DMS79 treated with DMSO at 0.1 percent for 48 hours (cell line): ENCODE results near the gene ARHGAP44.

Experiments used
- DNase-seq: peaks from one replicate; lab custom pipeline; 2025; lab: John Stamatoyannopoulos, UW

Gene ARHGAP44

DNA sequence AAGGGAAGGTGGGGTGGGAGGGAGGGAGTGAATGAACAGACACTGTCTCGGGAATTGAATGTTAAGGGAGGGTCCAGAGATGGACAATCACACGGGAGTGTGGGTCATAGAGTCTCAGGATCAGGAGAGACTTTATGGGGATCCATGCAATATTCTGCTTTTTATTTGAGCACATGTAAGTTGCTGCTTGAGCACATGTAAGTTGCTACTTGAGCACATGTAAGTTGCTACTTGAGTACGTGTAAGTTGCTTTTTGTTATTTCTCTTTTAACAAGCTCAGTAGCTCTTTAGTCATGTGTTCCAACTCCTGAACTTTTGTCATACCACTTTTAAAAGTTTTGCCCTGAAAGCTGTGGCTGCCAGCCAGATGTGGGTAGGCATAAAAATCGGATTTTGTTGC, 110.3 kb downstream of the ARHGAP44 start:
- no peak for DNase-seq

DNA sequence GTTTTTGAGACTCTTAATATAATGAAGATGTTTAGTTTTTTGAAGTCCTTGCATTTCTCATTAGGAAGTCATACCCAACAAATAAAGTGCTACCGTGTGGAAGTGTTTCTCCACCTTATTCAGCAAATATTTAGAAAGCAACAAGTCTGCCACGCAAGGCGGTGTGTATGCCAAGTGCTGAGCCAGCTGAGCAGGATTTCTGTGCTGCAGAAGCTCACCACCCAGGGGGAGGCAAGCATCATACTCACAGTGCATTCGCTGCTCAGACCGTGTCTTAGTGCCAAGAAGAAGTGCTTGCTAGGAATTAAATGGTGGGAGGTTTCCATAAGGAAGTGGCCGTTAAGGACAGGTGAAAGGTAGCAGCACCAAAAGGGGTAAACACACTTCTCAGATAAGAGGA, 111.2 kb downstream of the ARHGAP44 start:
- peak; percentile 43 for DNase-seq

DNA sequence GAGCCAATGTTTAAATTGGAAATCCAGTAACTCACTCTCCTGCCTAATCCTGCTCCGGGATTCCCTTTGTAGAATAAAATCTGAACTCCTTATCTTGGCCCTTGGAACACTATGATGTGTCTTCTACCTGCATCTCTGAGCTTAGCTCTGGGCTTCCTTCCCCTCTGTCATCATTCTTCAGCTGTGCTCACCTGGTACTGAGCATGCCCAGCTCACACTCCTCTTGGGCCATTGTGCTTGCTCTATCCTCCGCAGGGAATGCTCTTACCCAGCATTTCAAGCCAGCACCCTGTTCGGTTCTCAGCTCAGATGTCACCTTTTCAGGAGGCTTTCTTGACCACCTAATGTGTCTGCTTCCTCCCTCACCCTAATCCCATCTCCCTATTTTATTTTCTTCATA, 112.7 kb downstream of the ARHGAP44 start:
- no peak for DNase-seq

DNA sequence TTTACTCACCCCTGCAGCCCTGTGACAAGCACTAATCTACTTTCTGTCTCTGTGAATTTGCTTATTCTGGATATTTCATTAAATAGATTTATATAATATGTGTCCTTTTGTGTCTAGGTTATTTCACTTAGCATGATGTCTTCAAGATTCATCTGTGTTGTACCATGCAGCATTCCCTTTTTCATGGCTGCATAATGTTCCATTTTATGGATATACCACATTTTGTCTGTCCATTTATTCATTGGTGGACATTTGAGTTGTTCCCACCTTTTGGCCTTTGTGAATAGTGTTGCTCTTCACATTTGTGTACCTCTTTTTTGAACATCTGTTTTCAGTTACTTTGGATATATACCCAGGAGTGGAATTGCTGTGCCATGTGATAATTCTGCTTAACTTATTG, 118.2 kb downstream of the ARHGAP44 start:
- no peak for DNase-seq

DNA sequence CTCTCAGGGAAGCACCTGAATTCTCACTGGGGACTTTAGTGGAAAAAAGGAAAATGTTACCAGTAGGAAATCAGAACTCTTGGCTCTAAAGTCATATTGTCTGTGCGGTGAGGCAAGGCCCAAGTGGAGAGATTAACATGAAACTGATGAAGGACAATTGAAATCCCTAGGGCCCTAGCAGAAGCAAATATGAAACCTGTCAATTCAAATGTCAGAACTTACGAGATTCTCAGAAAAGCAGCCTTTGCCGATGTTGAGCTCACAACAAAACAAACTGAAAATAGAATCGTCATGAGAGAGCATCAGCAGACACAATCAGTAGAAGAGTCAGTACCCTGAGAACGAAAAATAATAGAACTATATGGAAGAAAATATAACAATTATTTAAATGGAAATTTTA, 119.7 kb downstream of the ARHGAP44 start:
- DNase-seq, result no peak

DNA sequence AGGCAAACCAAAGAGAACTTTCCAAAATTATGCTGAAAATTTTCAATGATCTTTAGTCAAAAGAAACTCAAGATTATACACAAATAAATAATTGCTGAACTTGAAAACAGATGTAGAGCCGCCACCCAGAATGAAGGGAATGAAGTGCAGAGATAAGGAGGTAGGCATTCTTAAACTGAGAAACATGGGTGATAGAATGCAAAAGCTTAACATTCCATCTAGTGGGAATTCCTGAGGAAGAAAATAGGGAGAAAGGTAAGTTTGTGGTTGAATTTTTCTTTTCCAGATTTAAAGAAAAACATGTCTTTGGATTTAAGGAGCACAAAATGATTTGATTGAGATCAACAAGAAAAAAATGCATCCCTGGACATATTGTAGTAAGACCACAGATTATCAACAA, 120.2 kb downstream of the ARHGAP44 start:
- no peak for DNase-seq

DNA sequence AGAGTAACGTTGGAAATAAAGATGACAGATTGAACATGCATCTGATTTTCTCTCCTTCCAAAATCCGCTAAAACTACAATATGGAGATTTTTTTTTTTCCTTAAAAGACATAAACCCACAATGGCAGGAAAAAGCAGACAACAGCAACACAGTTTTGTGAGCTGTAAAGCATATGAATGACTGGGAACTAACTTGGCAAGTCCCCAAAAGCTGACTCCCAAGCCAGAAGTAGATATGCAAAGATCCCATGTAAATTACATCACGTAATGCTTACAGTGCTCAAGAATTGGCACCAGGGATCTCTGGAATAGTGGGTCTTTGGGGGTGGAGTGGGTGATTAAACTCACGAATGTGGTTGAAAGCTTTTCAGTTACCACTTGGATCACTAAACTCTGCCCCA, 121.9 kb downstream of the ARHGAP44 start:
- no peak for DNase-seq

DNA sequence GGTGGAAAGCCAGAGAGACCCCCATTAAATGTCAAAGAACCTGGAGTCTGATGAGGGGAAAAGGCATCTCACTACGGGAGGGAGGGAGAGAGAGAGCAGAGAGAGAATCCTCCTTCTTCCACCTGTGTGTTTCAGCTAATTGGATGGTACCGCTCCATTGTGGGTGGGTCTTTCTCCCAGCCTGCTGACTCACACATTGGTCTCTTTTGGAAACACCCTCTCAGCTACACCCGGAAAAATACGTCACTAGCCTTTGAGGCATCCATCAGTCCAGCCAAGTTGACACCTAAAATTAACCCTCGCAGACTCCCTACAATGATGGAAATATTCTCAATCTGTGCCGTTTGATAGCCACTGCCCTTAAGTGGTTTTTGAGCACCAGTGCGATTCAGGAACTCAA, 128.1 kb downstream of the ARHGAP44 start:
- DNase-seq, result no peak

DNA sequence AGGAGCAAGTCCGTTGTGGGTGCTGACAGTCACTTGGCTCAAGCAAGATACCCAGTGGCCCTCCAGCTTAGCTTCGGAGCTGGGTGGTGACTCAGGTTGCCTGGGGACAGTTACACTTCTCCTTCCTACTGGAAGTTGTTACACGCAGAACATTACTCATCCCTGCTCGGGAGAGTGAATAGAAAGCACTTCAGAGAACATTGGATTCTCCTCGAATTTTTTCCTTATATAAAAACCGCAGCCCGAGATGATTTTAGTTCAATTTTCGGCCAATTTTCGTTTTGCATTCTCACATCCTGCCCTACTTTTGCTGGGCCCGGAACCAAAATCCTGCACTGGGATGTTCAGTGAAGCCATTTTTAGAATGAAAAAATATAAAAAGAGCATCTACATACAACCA, 128.8 kb downstream of the ARHGAP44 start:
- DNase-seq, result no peak

DNA sequence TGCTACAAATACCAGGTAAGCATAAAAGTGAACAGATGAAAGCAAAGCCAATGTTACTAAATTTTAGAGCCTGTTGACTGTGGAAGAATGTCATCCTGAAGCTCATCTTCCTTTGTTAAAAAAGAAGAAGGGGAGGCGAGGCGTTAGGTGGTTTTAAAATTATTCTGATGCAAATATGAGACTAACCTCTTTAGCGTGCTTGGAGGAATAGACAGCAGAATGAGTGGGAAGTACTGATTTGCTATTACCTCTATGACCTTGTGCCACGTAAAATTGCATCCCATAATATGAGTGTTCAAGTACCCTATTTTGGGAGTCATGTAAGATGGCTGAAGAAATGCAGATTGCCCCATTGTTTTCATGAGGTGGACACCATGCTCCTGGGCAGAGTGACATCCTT, 132.8 kb downstream of the ARHGAP44 start:
- DNase-seq, result no peak

DNA sequence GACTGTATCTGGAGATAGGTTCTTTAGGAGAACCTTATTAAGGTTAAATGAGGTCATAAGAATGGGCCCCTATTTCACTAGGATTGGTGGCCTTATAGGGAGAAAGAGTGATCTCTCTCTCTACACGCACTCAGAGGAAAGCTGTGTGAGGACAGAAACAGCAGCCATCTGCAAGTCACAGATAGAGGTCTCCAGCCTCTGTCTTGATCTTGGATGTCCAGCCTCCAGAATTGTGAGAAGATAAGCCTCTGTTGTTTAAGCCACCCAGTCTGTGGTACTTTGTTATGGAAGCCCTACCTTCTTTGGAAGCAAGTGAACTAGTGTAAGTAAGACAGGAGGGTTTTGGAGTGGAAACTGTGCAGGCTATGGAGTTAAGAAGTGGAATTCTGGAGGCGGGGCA, 135.3 kb downstream of the ARHGAP44 start:
- no peak for DNase-seq

DNA sequence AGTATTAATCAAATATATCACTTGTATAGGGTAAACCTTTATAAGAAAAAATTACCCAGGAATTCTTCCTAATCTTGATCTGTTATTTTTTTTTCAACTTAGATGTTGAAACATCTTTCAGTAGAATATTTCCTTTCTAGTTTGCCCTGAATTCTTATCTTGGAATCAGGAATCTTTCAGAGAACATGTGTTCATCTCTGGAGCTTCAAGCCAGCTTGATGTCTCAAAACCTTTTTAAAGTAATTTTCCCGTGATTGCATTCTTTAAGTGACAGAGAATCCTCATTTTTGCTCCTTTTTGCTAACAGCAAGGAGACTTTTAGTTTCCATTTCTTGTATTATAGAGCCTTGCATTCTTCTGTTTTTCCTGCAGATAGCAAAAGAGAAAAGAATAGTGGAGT, 137.7 kb downstream of the ARHGAP44 start:
- no peak for DNase-seq

DNA sequence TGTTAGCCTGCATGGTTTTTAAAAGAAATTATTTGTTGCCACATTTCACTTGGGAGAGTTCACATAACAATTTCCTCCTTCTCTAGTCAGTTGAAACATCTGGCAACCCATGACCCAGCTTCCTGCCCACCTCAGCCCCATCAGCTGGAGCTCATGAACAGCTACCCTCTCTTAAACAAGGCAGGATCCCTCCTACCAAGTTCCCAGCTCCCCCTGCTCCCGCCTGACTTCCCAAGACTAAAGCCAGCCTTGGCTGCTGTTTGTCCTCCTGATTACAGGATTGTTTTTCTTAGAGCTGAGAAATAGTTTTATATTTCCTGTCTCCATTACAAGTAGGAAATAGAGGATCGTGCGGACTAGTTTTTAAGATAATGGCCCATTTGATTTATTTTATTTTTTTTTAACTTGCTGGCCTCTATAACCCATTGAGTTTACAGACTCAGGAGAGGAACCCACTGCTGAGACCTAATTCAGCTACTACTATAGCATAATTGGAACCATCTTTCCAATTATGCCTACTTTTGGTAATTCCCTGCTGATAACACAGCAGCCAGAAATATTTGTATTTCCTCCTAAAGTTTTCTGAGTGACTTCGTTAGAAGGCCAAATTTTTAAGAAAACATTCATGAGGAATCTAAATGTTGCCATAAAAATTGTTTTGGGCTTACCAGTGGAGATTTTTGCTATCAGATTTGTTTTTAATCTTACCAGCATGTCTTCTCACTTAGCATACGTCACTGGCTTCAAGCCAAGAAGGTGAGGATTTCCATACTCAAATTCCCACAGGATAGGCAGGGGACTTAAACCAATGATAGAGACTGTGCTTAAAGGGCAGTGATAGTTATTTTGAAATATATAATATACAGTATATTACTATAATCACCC, 138.5 kb downstream of the ARHGAP44 start:
- DNase-seq, result no peak

DNA sequence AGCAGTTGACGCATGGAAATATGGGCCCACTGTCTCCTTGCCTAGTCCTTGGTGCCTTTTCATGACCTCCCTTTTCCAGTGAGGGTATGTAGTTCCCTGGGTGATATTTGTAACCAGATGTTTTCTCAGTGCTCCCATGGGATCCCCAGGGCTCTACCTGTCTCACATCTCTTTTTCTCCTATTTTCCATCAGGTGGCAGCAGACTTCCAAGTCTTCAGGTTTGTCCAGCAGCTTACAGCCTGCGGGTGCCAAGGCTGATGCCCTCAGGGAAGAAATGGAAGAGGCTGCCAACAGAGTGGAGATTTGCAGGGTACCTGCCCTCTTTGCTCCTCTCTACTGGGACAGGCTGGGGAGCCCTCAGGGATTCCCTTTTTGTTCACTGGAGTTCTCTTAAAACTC, 139.4 kb downstream of the ARHGAP44 start:
- DNase-seq, result no peak

DNA sequence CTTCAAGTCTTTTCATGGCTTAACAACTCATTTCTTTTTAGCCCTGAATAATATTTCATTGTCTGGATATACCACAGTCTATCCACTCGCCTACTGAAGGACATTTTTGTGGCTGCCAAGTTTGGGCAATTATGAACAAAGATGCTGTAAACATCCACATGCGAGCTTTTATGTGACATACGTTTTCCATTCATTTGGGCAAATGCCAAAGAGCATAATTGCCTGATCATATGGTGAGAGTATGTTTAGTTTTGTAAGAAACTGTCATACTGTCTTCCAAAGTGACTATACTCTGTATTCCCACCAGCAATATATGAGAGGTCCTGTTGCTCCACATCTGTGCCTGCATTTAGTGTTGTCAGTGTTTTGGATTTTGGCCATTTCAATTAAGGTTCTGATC, 147.2 kb downstream of the ARHGAP44 start:
- no peak for DNase-seq

DNA sequence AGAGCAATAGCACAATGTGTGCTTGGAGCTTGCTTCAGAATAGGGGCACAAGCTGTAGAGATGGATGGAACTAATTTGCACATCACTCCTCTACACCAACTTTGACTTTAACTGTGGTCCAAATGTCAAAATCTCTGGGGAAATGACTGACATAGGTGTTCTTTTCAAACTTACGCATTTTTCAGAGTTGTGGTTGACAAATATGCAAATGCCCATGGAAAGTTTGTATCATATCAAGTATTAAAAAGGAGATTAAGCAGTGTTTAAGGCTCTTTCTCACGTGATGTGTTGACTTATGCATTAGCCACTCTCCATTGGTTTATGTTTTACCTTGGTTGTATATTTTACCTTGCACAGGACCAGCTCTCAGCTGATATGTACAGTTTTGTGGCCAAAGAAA, 151.4 kb downstream of the ARHGAP44 start:
- DNase-seq, result no peak

DNA sequence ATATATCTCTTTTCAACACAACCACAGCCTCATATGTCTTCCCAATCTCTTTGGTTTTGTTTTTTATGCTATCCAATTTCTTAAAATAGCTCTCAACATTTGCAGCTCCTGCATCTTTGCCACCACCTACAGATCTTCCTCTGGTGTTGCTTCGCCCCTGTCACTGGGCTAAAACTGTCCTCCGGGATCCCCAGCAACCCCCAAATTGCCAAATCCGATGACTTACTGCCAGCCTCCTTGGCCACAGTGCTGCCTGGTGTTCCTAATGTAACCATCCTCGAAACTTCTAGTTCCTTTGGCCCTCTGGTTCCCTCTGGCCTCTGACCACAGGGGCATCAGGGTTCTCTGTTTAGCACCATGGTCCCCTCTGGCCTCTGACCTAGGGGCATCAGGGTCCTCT, 157.7 kb downstream of the ARHGAP44 start:
- no peak for DNase-seq

DNA sequence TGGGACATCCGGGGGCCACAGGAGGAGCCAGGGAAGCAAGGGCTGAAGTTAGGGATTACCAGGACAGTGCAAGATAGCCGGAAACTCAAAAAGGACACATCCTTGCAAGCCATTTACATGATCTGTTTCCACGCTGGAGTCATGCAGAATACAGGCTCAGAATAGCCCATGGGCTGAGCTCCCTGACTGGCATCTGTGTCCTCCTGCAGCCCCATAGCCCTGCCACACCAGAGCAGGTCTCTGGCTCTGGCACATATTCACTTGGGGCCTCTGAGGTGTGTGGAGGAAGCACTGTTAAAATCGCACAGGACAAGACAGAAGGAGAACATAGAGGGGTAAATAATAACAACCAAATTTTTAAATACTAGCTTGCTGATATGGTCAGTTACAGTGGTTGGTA, 162.7 kb downstream of the ARHGAP44 start:
- no peak for DNase-seq

DNA sequence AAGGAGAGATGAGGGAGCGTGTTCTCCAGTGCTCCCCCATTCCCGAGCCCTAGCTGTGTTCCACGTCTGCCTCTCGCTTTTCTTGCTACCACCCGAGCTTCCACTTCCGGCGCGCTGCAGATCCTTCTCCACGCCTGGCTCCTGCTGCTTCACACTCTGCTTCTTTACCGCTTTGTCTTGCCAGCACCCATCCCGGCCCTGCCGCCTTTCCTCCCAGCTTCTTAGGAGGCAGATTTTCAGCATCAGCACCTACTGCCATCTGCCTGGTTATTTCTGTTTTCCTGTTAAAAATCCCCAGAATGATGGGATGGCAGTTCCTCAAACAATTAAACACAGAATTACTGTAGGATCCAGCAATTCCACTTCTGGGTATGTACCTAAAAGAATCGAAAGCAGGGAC, 163.9 kb downstream of the ARHGAP44 start:
- no peak for DNase-seq

DNA sequence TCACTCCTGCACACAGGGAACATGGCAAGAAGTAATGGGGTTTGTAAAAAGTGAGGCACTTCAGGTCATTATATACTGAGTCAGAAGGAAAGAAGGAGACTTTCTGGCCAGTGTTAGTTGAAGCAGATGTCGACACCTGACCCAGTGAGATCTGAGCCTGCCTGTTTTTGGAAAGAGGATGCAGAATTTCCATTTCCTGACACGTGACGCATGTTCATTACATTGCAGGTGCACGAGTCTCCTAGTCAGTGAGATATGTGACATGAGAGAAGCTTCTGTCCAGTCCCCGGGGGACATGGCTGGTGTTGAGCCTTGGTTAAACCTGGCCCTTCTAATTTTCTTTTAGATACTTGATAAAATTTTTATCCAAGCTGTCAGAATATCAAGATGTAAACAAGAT, 166.2 kb downstream of the ARHGAP44 start:
- no peak for DNase-seq

DNA sequence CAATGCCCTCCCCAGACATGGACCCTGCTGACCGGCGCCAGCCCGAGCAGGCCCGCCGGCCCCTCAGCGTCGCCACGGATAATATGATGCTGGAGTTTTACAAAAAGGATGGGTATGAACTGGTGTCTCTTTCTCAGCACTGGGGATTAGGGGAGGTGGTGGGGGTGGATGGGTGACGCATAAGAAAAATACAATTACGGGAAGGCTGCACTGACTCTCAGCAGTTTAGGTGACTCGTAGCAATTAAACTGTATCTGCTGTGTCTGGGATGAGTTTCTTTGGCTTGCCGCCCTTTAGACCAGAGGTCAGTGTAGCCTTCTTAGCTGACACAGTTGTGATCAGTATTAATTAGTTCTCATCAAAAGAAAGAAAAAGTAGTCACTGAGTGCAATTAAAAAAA, 169.5 kb downstream of the ARHGAP44 start:
- DNase-seq, result no peak

DNA sequence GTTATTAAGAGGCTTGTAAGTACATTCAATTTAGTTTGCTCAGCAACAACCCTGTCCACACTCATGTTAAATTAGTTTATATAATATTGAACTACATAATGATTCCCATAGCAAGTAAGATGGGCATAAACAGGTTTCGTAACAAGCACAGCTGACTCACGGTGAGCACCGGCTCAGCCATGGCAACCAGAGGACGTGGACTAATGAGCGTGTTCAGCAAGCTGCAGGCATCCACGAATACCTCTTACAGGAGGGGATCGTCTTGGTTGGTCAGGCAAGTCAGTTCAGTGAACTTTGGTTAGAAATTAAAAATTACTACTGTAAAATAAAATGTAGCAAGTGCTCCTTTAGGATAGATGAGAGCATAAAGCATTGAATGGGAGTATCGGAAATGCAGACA, 170.1 kb downstream of the ARHGAP44 start:
- no peak for DNase-seq

DNA sequence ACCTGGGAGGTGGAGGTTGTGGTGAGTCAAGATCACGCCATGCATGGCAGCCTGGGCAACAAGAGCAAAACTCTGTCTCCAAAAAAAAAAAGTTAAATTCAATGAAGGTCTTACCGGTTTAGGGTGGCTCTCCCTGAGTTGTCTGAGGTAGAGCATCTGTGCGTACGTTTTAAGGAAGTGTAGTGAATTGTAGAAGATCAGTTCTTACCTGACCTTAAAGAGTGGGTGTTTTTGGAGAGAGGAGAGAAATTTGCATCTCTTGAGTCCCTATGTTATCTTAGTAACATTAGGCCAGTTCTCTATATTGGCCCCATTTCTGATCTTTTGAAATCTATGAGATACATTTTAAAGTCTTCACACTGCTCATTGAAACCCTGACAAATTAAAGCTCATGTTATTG, 172.4 kb downstream of the ARHGAP44 start:
- DNase-seq, result no peak

DNA sequence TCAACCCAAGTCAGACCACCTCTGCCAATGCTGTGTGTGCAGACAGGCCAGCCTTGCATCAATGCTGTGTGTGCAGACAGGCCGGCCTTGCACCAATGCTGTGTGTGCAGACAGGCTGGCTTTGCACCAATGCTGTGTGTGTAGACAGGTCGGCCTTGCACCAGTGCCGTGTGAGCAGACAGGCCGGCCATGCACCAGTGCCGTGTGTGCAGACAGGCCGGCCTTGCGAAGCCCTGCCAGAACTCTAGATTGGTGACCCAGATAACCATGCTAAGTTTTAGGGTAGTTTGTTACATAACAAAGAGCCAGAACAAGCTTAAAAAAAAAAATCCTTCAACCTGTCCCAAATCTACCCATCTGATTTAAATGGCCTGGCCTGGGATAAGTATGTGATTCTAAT, 174.2 kb downstream of the ARHGAP44 start:
- DNase-seq, result no peak
